ENCODE results near the gene WDR33. TPM values are rescaled to one million over a fixed set of nuclear protein-coding genes. Genes with fewer than 3 reads are reported as not detected.

Gene WDR33
- polyA plus RNA-seq, 2 donors, result 10.6 to 12.2 TPM

DNA sequence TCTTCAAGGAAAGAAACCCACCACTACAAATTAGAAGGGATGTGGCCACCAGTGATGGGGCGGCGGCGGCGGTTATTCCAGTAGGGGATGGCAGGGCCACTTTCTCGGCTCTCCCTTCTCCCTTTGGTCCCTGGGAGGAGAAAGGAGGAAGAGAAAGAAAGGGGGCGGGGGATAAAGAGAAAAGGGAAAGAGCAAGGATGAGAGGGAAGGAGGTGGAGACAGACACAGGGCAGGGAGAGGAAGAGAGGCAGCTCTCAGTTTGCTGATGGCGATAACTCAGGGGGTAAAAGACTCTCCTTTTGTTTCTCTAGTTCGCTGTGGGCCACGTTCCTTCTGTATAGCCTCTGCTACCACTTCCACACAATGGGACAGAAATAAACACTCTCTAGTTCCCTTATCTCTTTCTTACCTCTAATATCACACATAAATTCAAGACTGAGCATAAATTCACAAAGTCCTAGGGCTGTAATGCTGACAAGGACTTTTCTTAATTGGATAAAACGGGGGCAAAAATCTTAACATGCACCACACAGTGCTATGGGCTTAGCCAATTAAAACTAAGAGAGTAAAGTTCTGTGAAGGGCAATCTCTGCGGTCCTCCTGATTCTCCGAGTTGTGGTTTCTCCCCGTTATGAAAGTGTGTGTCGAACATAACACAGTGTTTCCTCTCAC, 95.1 kb downstream of the WDR33 start:
- Histone ChIP-seq H3K9me3 (ENCODE audit: control insufficient read depth in 2 of 2, insufficient read depth in 1 of 2, low read depth in 1 of 2, low read length in 1 of 2) (no peaks in the 10 kb centered on the region), H3K27me3 (ENCODE audit: control insufficient read depth in 1 of 2, insufficient read depth in 2 of 2, low read length in 2 of 2) (no peaks in the 10 kb centered on the region), H3K4me3 (ENCODE audit: low read depth in 1 of 2, low read length in 2 of 2) (no peak overlapping the region), H3K4me1 (ENCODE audit: control insufficient read depth in 2 of 2, insufficient read depth in 2 of 2, low read length in 1 of 2) (no peaks in the 10 kb centered on the region), H3K27ac (ENCODE audit: low read depth in 2 of 2, low read length in 1 of 2) (no peak overlapping the region), H3K36me3 (ENCODE audit: control insufficient read depth in 2 of 2, insufficient read depth in 2 of 2, low read length in 1 of 2) (peaks cover 12 to 18% of the 10 kb centered on the region in 2 donors)
- WGBS, 2 donors, result 94 to 97% methylated on average over 13 to 14 of the region's 14 CpGs

DNA sequence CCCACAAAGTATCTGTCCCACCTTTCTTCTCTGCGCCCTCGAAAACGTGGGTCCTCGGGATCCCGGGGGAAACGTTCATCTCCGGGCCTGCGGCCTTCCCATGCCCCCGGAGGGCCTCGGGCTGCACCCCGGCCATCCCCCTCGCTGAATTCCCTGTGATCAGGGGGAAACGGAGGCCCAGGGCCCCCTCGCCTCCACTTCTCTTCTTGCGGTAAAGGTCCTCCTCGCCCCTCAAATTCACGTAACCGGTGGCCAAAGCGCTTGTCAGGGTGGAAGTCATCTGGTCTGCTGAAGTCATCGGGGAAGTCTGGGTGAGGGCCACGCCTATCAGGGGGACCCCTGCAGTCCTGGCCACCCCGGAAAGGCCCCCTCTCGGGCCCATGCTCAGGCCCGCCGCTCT, 97.4 kb downstream of the WDR33 start:
- 95 to 97% methylated on average over 25 of the region's 25 CpGs for whole genome bisulfite sequencing, 2 donors
- Histone ChIP-seq H3K9me3 (ENCODE audit: control insufficient read depth in 2 of 2, insufficient read depth in 1 of 2, low read depth in 1 of 2, low read length in 1 of 2) (no peaks in the 10 kb centered on the region), H3K27ac (ENCODE audit: low read depth in 2 of 2, low read length in 1 of 2) (no peak overlapping the region), H3K4me1 (ENCODE audit: control insufficient read depth in 2 of 2, insufficient read depth in 2 of 2, low read length in 1 of 2) (no peaks in the 10 kb centered on the region), H3K36me3 (ENCODE audit: control insufficient read depth in 2 of 2, insufficient read depth in 2 of 2, low read length in 1 of 2) (peaks cover 9 to 13% of the 10 kb centered on the region in 2 donors), H3K27me3 (ENCODE audit: control insufficient read depth in 1 of 2, insufficient read depth in 2 of 2, low read length in 2 of 2) (no peaks in the 10 kb centered on the region), H3K4me3 (ENCODE audit: low read depth in 1 of 2, low read length in 2 of 2) (no peak overlapping the region)

DNA sequence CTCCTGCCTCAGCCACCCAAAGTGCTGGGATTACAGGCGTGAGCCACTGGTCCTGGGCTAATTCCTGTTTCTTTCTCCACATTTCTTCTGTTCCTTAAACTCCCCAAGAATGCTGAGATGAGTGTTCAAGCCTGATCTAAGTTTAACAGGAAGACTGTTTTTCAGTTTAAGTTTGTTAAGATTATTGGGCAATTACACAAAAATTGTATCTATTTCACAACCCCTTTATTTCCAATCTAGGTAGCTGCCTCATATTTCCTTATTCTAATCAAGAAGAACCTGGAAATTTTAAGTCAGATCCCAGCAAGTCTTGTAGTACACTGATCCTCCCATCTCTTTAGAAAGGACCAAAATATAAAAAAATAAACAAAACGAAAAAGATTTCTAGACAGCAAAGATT, 98.0 kb downstream of the WDR33 start:
- Histone ChIP-seq H3K36me3 (ENCODE audit: control insufficient read depth in 2 of 2, insufficient read depth in 2 of 2, low read length in 1 of 2) (peaks cover 11 to 18% of the 10 kb centered on the region in 2 donors), H3K27ac (ENCODE audit: low read depth in 2 of 2, low read length in 1 of 2) (no peak overlapping the region), H3K4me1 (ENCODE audit: control insufficient read depth in 2 of 2, insufficient read depth in 2 of 2, low read length in 1 of 2) (peaks cover 0 to 2% of the 10 kb centered on the region in 2 donors), H3K9me3 (ENCODE audit: control insufficient read depth in 2 of 2, insufficient read depth in 1 of 2, low read depth in 1 of 2, low read length in 1 of 2) (no peaks in the 10 kb centered on the region), H3K27me3 (ENCODE audit: control insufficient read depth in 1 of 2, insufficient read depth in 2 of 2, low read length in 2 of 2) (no peaks in the 10 kb centered on the region), H3K4me3 (ENCODE audit: low read depth in 1 of 2, low read length in 2 of 2) (no peak overlapping the region)
- WGBS, 2 donors, result 80 to 90% methylated on average over 2 of the region's 2 CpGs

DNA sequence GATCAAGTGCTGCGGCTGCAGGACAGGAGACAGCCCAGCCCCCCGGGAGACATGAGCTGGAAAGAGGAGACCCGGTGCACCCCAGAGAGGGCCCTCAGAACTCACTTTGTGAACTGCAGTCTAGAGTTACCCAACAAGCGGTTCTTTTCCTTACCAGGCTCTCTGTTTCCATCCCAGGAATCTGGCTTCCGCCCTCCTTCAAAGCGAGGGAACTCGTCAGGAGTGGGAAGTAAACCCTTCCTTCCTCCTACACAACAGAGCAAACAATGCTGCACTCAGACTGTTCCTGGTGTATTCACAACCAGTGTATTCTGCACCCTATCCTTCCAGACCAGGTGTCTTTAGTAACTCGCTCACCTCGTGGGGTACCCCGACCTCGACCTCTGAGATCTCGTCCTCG, 101.6 kb downstream of the WDR33 start:
- Histone ChIP-seq H3K27me3 (ENCODE audit: control insufficient read depth in 1 of 2, insufficient read depth in 2 of 2, low read length in 2 of 2) (no peaks in the 10 kb centered on the region), H3K27ac (ENCODE audit: low read depth in 2 of 2, low read length in 1 of 2) (no peak overlapping the region), H3K4me1 (ENCODE audit: control insufficient read depth in 2 of 2, insufficient read depth in 2 of 2, low read length in 1 of 2) (peaks cover 0 to 5% of the 10 kb centered on the region in 2 donors), H3K9me3 (ENCODE audit: control insufficient read depth in 2 of 2, insufficient read depth in 1 of 2, low read depth in 1 of 2, low read length in 1 of 2) (no peaks in the 10 kb centered on the region), H3K36me3 (ENCODE audit: control insufficient read depth in 2 of 2, insufficient read depth in 2 of 2, low read length in 1 of 2) (peaks cover 12 to 25% of the 10 kb centered on the region in 2 donors), H3K4me3 (ENCODE audit: low read depth in 1 of 2, low read length in 2 of 2) (no peak overlapping the region)
- WGBS, 2 donors, result 94 to 96% methylated on average over 13 of the region's 13 CpGs

DNA sequence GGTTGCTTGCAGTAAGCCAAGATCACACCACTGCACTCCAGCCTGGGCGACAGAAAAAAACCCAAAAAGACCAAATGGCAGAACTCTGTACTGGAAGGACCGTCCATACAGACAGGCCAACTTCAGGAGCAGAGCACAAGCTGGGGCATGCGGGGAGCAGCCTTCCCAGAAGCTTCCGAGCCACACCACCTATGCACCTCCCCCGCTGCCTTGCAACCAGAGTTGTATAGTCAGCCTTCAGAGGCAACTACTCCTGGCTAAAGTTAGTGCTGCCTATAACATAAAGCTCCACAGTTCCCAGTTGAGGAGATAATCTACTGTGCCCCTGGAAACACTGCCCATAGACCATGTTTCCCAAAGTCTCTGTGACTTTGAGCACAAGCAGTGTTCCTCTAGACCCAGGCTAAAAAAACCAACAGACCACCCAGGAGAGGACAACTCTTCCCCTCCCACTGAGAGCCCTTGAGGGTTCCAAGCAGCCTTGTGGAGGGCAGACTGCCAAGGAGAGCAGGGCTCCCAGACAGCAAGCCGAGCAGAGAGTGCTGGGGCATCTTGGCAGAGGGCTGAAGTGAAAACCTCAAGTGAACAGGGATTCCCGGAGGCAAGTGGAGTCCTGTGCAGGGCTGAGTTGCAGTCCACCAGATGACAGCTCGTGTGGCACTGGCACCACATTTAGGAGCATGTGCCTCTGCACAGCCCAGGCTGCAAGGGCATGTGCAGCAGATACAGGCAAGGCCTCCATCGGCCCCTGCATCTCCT, 102.9 kb downstream of the WDR33 start:
- Histone ChIP-seq H3K27me3 (ENCODE audit: control insufficient read depth in 1 of 2, insufficient read depth in 2 of 2, low read length in 2 of 2) (no peaks in the 10 kb centered on the region), H3K9me3 (ENCODE audit: control insufficient read depth in 2 of 2, insufficient read depth in 1 of 2, low read depth in 1 of 2, low read length in 1 of 2) (no peaks in the 10 kb centered on the region), H3K27ac (ENCODE audit: low read depth in 2 of 2, low read length in 1 of 2) (no peak overlapping the region), H3K4me1 (ENCODE audit: control insufficient read depth in 2 of 2, insufficient read depth in 2 of 2, low read length in 1 of 2) (peaks cover 3 to 8% of the 10 kb centered on the region in 2 donors), H3K36me3 (ENCODE audit: control insufficient read depth in 2 of 2, insufficient read depth in 2 of 2, low read length in 1 of 2) (peaks cover 12 to 20% of the 10 kb centered on the region in 2 donors), H3K4me3 (ENCODE audit: low read depth in 1 of 2, low read length in 2 of 2) (no peak overlapping the region)
- 56 to 65% methylated on average over 9 of the region's 9 CpGs for WGBS, 2 donors

DNA sequence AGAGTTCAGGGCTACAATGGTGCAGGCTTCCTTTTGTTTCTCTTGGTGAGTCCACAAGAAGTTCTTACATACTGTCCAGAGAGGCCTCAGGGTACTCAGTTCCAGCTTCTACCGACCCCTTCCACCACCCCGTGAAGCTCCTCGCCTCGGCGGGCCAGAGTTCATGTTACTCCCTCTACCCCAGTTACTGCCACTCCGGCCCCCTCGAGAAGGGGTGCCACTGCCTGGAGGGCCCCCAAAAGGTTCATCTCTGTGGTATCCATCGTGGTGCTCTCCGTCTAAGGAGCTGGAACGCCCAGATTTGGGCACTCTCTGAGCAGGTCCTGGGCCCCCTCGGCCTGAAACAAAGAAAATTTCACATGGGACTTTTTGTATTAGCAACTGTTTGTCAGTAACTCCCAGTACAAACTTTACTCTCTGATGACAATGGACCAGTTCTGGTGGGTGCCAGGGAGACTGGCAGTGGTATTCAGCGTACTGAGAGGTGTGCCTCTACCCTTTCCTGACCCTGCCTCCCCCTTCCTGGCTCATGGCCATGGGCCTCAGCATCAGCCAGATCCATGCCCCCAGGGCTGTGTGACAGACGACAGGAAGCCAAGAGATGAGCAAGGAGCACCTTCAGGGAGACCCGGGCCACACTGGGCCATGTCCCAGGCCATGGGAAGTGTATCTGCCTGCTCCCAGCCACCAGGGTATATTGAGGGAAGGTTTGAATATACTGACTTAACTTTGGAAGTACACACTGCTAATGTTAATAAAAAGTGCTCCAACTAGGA, 104.6 kb downstream of the WDR33 start:
- H3K36me3 ChIP-seq (ENCODE audit: control insufficient read depth in 2 of 2, insufficient read depth in 2 of 2, low read length in 1 of 2), result peaks cover 12 to 20% of the 10 kb centered on the region in 2 donors
- no peak overlapping the region for H3K4me3 ChIP-seq (ENCODE audit: low read depth in 1 of 2, low read length in 2 of 2)
- WGBS, 2 donors, result 88 to 94% methylated on average over 14 of the region's 14 CpGs
- H3K4me1 ChIP-seq (ENCODE audit: control insufficient read depth in 2 of 2, insufficient read depth in 2 of 2, low read length in 1 of 2), result peaks cover 4 to 8% of the 10 kb centered on the region in 2 donors
- no peak overlapping the region for H3K27ac ChIP-seq (ENCODE audit: low read depth in 2 of 2, low read length in 1 of 2)
- H3K9me3 ChIP-seq (ENCODE audit: control insufficient read depth in 2 of 2, insufficient read depth in 1 of 2, low read depth in 1 of 2, low read length in 1 of 2), result no peaks in the 10 kb centered on the region
- no peaks in the 10 kb centered on the region for H3K27me3 ChIP-seq (ENCODE audit: control insufficient read depth in 1 of 2, insufficient read depth in 2 of 2, low read length in 2 of 2)

DNA sequence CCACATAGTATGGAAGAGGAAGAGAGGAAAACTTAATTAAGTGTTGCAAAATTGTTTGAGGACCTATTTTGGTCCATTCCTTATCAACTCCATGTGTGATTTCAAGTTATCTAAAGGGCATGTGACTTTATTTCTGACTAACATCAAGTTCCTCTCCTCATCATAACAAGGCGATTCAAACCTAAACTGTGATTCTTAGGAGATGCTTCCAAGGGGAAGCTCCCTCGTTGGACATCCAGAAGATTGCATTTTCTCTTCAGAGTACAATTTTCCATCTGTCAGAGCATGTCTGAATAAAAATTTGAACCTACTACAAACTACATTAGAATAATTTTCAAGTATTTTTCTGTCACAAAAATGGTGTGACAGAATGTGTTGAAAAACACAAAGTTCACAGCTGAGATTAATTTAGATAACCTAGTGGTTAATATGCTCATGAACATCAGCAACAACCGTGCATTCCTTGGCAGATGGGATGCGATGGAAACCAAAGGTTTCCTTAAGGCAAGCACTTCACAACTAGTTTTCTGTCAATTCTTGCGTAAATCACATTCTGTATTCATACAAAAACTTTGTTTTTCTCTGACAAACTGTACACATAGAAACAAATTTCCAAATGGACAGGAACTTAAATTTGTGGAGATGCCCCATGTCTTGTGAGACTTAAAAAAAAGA, 105.4 kb downstream of the WDR33 start:
- 77 to 83% methylated on average over 5 of the region's 5 CpGs for WGBS, 2 donors
- no peaks in the 10 kb centered on the region for H3K9me3 ChIP-seq (ENCODE audit: control insufficient read depth in 2 of 2, insufficient read depth in 1 of 2, low read depth in 1 of 2, low read length in 1 of 2)
- H3K36me3 ChIP-seq (ENCODE audit: control insufficient read depth in 2 of 2, insufficient read depth in 2 of 2, low read length in 1 of 2), result peaks cover 12 to 20% of the 10 kb centered on the region in 2 donors
- no peaks in the 10 kb centered on the region for H3K27me3 ChIP-seq (ENCODE audit: control insufficient read depth in 1 of 2, insufficient read depth in 2 of 2, low read length in 2 of 2)
- H3K4me1 ChIP-seq (ENCODE audit: control insufficient read depth in 2 of 2, insufficient read depth in 2 of 2, low read length in 1 of 2), result peaks cover 4 to 10% of the 10 kb centered on the region in 2 donors
- no peak overlapping the region for H3K27ac ChIP-seq (ENCODE audit: low read depth in 2 of 2, low read length in 1 of 2)
- H3K4me3 ChIP-seq (ENCODE audit: low read depth in 1 of 2, low read length in 2 of 2), result no peak overlapping the region

DNA sequence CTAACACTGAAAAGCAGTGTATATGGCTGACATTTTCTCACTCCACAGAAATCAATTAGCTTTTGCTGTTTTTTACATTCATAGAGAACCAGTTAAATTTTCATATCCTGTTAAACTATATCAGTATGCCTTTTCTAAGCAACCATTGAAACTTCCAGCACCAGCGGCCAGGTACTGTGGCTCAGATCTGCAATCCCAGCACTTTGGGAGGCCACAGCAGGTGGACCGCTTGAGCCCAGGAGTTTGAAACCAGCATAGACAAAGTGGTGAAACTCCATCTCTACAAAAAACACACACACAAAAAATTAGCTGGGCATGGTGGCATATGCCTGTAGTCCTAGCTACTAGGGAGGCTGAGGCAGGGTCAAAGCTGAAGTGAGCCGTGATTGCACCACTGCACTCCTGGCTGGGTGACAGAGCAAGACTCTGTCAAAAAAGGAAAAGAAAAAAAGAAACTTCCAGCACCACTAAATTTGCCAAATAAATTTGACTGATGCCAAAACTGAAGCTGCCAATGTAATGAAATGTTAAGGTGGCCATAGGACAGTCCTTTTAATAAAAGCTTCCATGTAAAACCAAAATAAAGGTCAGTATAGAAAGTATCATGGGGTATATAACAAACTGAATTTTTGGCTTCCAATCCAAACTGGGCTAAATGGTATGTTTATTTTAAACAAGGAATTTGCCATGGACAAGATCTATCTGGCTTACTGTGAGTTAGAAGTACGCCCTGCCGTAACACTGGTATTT, 106.2 kb downstream of the WDR33 start:
- H3K9me3 ChIP-seq (ENCODE audit: control insufficient read depth in 2 of 2, insufficient read depth in 1 of 2, low read depth in 1 of 2, low read length in 1 of 2), result no peaks in the 10 kb centered on the region
- peak overlapping the region in 1 of 2 donors; percentile 9 for H3K27ac ChIP-seq (ENCODE audit: low read depth in 2 of 2, low read length in 1 of 2)
- peaks cover 12 to 17% of the 10 kb centered on the region in 2 donors for H3K36me3 ChIP-seq (ENCODE audit: control insufficient read depth in 2 of 2, insufficient read depth in 2 of 2, low read length in 1 of 2)
- no peak overlapping the region for H3K4me3 ChIP-seq (ENCODE audit: low read depth in 1 of 2, low read length in 2 of 2)
- peaks cover 4 to 12% of the 10 kb centered on the region in 2 donors for H3K4me1 ChIP-seq (ENCODE audit: control insufficient read depth in 2 of 2, insufficient read depth in 2 of 2, low read length in 1 of 2)
- H3K27me3 ChIP-seq (ENCODE audit: control insufficient read depth in 1 of 2, insufficient read depth in 2 of 2, low read length in 2 of 2), result no peaks in the 10 kb centered on the region
- 62 to 71% methylated on average over 5 of the region's 5 CpGs for WGBS, 2 donors
